PC-3 (cell line): ENCODE measurements around the gene DHRS1.

ENCODE experiments used
- EZH2 ChIP-seq: fragments of 300-600 bp; sonication (generic); IDR thresholded peaks from one replicate; pipeline ENCODE4 v1.6.1; 2017; ENCODE audit warnings: antibody characterized with exemption, mild to moderate bottlenecking, low read length; ENCODE audit not compliant: unreplicated experiment
- EZH2phosphoT487 ChIP-seq: fragments of 300-600 bp; sonication (generic); IDR thresholded peaks from 2 replicates; pipeline ENCODE4 v1.6.1; 2018; ENCODE audit warnings: mild to moderate bottlenecking, antibody characterized with exemption, low read length, borderline replicate concordance
- TF ChIP-seq, protein P1 (sequence below): fragments of 300-600 bp; sonication (generic); conservative IDR thresholded peaks from 2 replicates; pipeline ENCODE4 v1.5.1; 2017; ENCODE audit warnings: antibody characterized with exemption, low read depth, mild to moderate bottlenecking, low read length

DNA sequence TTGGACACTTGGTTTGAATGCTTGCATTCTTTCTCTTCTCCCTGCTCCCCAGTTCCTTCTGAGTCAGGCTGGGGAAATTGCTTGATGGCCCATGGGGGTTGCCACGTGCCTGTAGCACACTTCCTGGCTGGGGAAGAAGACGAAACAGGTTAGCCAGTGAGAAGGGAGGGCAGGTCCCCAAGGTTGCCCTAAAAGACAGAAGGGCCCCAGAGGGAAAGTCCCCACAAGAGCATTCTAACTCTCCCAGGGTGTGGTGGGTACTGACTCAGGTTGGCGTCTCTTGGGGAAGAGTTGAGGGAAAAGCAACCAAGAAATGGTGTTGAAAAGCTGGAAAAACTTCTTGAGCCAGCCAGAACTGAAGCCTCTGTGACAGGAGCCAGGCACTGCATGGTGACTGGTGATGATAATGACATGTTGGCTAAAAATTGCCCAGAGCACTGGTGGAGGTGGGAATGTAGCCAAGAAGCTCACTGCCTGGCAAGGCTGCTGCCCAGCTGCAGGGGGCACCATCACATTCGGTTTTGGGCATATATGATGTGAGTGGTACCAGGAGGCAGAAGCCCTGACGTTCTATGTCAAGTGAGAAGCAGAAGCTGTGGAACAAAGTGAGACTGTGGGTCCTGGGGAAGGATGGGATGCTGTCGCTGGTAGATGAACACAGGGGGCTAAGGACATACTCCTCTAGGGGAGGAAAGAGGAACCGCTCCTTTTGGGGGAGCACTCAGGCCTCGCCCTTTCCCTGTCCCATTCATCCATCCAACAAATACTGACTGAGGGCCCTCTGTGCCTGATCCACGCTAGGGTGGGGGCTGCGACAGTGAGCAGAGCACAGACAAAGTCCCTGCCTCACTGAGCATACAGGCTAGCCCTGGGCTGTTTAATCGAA lies 20.0 kb downstream of the DHRS1 start:
- TF ChIP-seq, protein P1, sequence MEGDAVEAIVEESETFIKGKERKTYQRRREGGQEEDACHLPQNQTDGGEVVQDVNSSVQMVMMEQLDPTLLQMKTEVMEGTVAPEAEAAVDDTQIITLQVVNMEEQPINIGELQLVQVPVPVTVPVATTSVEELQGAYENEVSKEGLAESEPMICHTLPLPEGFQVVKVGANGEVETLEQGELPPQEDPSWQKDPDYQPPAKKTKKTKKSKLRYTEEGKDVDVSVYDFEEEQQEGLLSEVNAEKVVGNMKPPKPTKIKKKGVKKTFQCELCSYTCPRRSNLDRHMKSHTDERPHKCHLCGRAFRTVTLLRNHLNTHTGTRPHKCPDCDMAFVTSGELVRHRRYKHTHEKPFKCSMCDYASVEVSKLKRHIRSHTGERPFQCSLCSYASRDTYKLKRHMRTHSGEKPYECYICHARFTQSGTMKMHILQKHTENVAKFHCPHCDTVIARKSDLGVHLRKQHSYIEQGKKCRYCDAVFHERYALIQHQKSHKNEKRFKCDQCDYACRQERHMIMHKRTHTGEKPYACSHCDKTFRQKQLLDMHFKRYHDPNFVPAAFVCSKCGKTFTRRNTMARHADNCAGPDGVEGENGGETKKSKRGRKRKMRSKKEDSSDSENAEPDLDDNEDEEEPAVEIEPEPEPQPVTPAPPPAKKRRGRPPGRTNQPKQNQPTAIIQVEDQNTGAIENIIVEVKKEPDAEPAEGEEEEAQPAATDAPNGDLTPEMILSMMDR = peak; percentile 56; the same call in 1 of the 2 replicates
- TF ChIP-seq EZH2 (no peak), EZH2phosphoT487 (no peak)
